GM20431 (cell line): ENCODE data around the gene MVD.
"Not testable (repeated sequence)": the region's sequence is repeated elsewhere in the genome, so short reads cannot be mapped to it uniquely, and the experiment has no call there.

ENCODE experiments used
- in situ Hi-C: fragments of 300-500 bp; cut with MseI, MboI; formaldehyde crosslinking; loops from one replicate; pipeline ENCODE4 v1.15.0; 2020; ENCODE audit warnings: low sequenced_read_pairs; ENCODE audit not compliant: unreplicated experiment

Gene MVD

GRCh38 chr16:88614818-88615580 lies 47.9 kb downstream of the MVD start:
- in situ Hi-C loops = no loop called here

- in situ Hi-C loops = no loop called here
Measured at GRCh38 chr16:88613911-88614817, 48.7 kb downstream of the MVD start.

- in situ Hi-C loops = no loop called here
Measured at GRCh38 chr16:88613293-88613692, 49.6 kb downstream of the MVD start.

- in situ Hi-C loops = no loop called here
Measured at GRCh38 chr16:88610909-88611812, 51.7 kb downstream of the MVD start.

GRCh38 chr16:88610080-88610479 lies 52.8 kb downstream of the MVD start:
- in situ Hi-C loops = no loop called here

- in situ Hi-C loops = not testable (repeated sequence)
Measured at GRCh38 chr16:88609426-88609825, 53.5 kb downstream of the MVD start.

- in situ Hi-C loops = no loop called here
Measured at GRCh38 chr16:88608076-88608475, 54.8 kb downstream of the MVD start.

- in situ Hi-C loops = no loop called here
Measured at GRCh38 chr16:88606148-88606757, 56.6 kb downstream of the MVD start.

GRCh38 chr16:88605186-88606147 lies 57.4 kb downstream of the MVD start:
- in situ Hi-C loops = no loop called here

- in situ Hi-C loops = no loop called here
Measured at GRCh38 chr16:88602091-88602490, 60.8 kb downstream of the MVD start.
